CD8-positive, alpha-beta memory T cell (primary cell): ENCODE measurements around the gene KLHL21. TPM values are rescaled to one million over a fixed set of nuclear protein-coding genes. Genes with fewer than 3 reads are reported as not detected.

Experiments
- CTCF ChIA-PET: fragments of 350-600 bp; sonication (Branson Sonifier 250); formaldehyde crosslinking; loops from one replicate; lab custom pipeline; 2021; ENCODE audit warnings: antibody characterized with exemption; lab: Charles Lee
- POLR2A ChIA-PET: fragments of 350-600 bp; sonication (Branson Sonifier 250); formaldehyde crosslinking; loops from one replicate; lab custom pipeline; 2021; ENCODE audit warnings: antibody characterized with exemption; lab: Charles Lee
- DNase-seq, 5 donors: peaks; one replicate each; pipeline versions ENCODE4 v3.0.0 to v3.0.0-alpha.2; 2020 to 2022; ENCODE audit warnings: mixed read lengths in 1 of 5
- H3K27ac ChIP-seq: one replicate; pipeline ENCODE4 v1.7.0; 2013; ENCODE audit warnings: low read depth, mild to moderate bottlenecking, low read length, moderate library complexity
- H3K27me3 ChIP-seq: 2 replicates; pipeline ENCODE4 v1.7.0; 2013; ENCODE audit warnings: low read length, mild to moderate bottlenecking; ENCODE audit not compliant: insufficient read depth, poor library complexity, severe bottlenecking
- H3K36me3 ChIP-seq: 2 replicates; pipeline ENCODE4 v1.7.0; 2013; ENCODE audit warnings: mild to moderate bottlenecking, low read length, moderate library complexity; ENCODE audit not compliant: insufficient read depth
- H3K4me1 ChIP-seq: 2 replicates; pipeline ENCODE4 v1.7.0; 2013; ENCODE audit warnings: mild to moderate bottlenecking, low read length, moderate library complexity; ENCODE audit not compliant: insufficient read depth
- H3K4me3 ChIP-seq: 2 replicates; pipeline ENCODE4 v1.7.0; 2013; ENCODE audit warnings: mild to moderate bottlenecking, low read length
- H3K9me3 ChIP-seq: 2 replicates; pipeline ENCODE4 v1.7.0; 2013; ENCODE audit warnings: mild to moderate bottlenecking, low read length
- H3K27ac Mint-ChIP-seq, 8 donors: one replicate each; pipeline ENCODE4 v1.8.0; 2020 to 2021; ENCODE audit warnings: mixed read lengths in 8 of 8, mild to moderate bottlenecking in 6 of 8, inconsistent platforms in 3 of 8, moderate library complexity in 3 of 8
- H3K27me3 Mint-ChIP-seq, 2 donors: one replicate each; pipeline ENCODE4 v1.8.0; 2020 to 2021; ENCODE audit warnings: mixed read lengths in 2 of 2, mild to moderate bottlenecking in 1 of 2, moderate library complexity in 1 of 2
- H3K36me3 Mint-ChIP-seq, 3 donors: one replicate each; pipeline ENCODE4 v1.8.0; 2020 to 2021; ENCODE audit warnings: mixed read lengths in 3 of 3, inconsistent platforms in 1 of 3, mild to moderate bottlenecking in 1 of 3
- H3K4me1 Mint-ChIP-seq, 3 donors: one replicate each; pipeline ENCODE4 v1.8.0; 2020 to 2021; ENCODE audit warnings: mixed read lengths in 3 of 3, inconsistent platforms in 1 of 3, mild to moderate bottlenecking in 1 of 3
- H3K4me3 Mint-ChIP-seq, 7 donors: one replicate each; pipeline ENCODE4 v1.8.0; 2020 to 2021; ENCODE audit warnings: mixed read lengths in 7 of 7, mild to moderate bottlenecking in 6 of 7, moderate library complexity in 4 of 7, inconsistent platforms in 2 of 7
- H3K9me3 Mint-ChIP-seq, 5 donors: one replicate each; pipeline ENCODE4 v1.8.0; 2020 to 2022; ENCODE audit warnings: mixed read lengths in 5 of 5, mild to moderate bottlenecking in 3 of 5, moderate library complexity in 2 of 5, inconsistent platforms in 1 of 5
- polyA plus RNA-seq: library from polyadenylated mRNA; unstranded; fragments of 300-500 nt; fragmentation: Illumina TruSeq; gene quantifications from one replicate; pipeline ENCODE4 v1.2.3, GENCODE V29; 2021
- total RNA-seq, 2 experiments: library from RNA; stranded (reverse); gene quantifications; one replicate each; pipeline ENCODE4 v1.2.3, GENCODE V29; 2021

Gene KLHL21
- total and polyA plus RNA-seq, 3 experiments from 2014 or later: 31.6 to 37.3 (median 36.4) TPM

GRCh38 chr1:6596351-6596750 is 6.3 kb downstream of the KLHL21 start:
- ChIA-PET POLR2A (interaction anchor here (1.4 to 1.5 kb wide), 2 partner anchors 12 to 16 kb away, joined by 3 to 4 read pairs; partner anchors contain the start of gene ZBTB48), CTCF (no interaction called here)
- H3K4me1 Mint-ChIP-seq: peaks cover 45 to 79% (median 53%) of the 10 kb centered on the region in 3 donors
- peak overlapping the region in 2 of 7 donors; percentile 62 to 74 for H3K4me3 Mint-ChIP-seq
- Histone ChIP-seq H3K36me3 (peaks cover 52% of the 10 kb centered on the region), H3K4me1 (peaks cover 60% of the 10 kb centered on the region), H3K27me3 (no peaks in the 10 kb centered on the region), H3K27ac (no peak overlapping the region), H3K4me3 (no peak overlapping the region), H3K9me3 (no peaks in the 10 kb centered on the region)
- H3K9me3 Mint-ChIP-seq: no peaks in the 10 kb centered on the region
- no peaks in the 10 kb centered on the region for H3K27me3 Mint-ChIP-seq
- H3K36me3 Mint-ChIP-seq: peaks cover 0 to 80% (median 4%) of the 10 kb centered on the region in 3 donors
- DNase-seq: no peak
- peak overlapping the region in 3 of 8 donors; percentile 22 to 50 (median 45) for H3K27ac Mint-ChIP-seq

GRCh38 chr1:6594977-6595740 is 7.5 kb downstream of the KLHL21 start:
- Histone ChIP-seq H3K36me3 (peaks cover 52% of the 10 kb centered on the region), H3K27ac (no peak overlapping the region), H3K9me3 (no peaks in the 10 kb centered on the region), H3K27me3 (no peaks in the 10 kb centered on the region), H3K4me3 (no peak overlapping the region), H3K4me1 (peaks cover 59% of the 10 kb centered on the region)
- H3K4me3 Mint-ChIP-seq: peak overlapping the region in 1 of 7 donors; percentile 62
- H3K27ac Mint-ChIP-seq: peak overlapping the region in 3 of 8 donors; percentile 35 to 57 (median 39)
- no peaks in the 10 kb centered on the region for H3K9me3 Mint-ChIP-seq
- CTCF ChIA-PET: no interaction called here
- peaks cover 0 to 83% (median 4%) of the 10 kb centered on the region in 3 donors for H3K36me3 Mint-ChIP-seq
- POLR2A ChIA-PET: interaction anchor here (0.6 kb wide), 1 partner anchor 21 kb away, joined by 3 read pairs; no protein-coding TSS in a partner anchor
- peaks cover 42 to 82% (median 43%) of the 10 kb centered on the region in 3 donors for H3K4me1 Mint-ChIP-seq
- DNase-seq: no peak
- no peaks in the 10 kb centered on the region for H3K27me3 Mint-ChIP-seq

GRCh38 chr1:6593810-6594209 is 8.9 kb downstream of the KLHL21 start:
- ChIA-PET CTCF (no interaction called here), POLR2A (no interaction called here)
- Histone ChIP-seq H3K27me3 (no peaks in the 10 kb centered on the region), H3K4me1 (peaks cover 49% of the 10 kb centered on the region), H3K4me3 (no peak overlapping the region), H3K36me3 (peaks cover 52% of the 10 kb centered on the region), H3K9me3 (no peaks in the 10 kb centered on the region), H3K27ac (no peak overlapping the region)
- Mint-ChIP-seq H3K9me3 (no peaks in the 10 kb centered on the region), H3K27me3 (no peaks in the 10 kb centered on the region), H3K27ac (peak overlapping the region in 1 of 8 donors; percentile 48), H3K36me3 (peaks cover 0 to 88% (median 4%) of the 10 kb centered on the region in 3 donors), H3K4me3 (no peak overlapping the region), H3K4me1 (peaks cover 29 to 76% (median 29%) of the 10 kb centered on the region in 3 donors)
- DNase-seq: no peak

- H3K27ac Mint-ChIP-seq: no peak overlapping the region
- CTCF ChIA-PET: interaction anchor here (1.1 kb wide), 1 partner anchor 105 kb away, joined by 3 read pairs; no protein-coding TSS in a partner anchor
Measured at GRCh38 chr1:6592865-6593593, 9.6 kb downstream of the KLHL21 start.

GRCh38 chr1:6592441-6592840 is 10.2 kb downstream of the KLHL21 start:
- no peaks in the 10 kb centered on the region for H3K9me3 Mint-ChIP-seq
- no peak for DNase-seq
- H3K27ac Mint-ChIP-seq: no peak overlapping the region
- Histone ChIP-seq H3K27ac (no peak overlapping the region), H3K4me1 (peaks cover 37% of the 10 kb centered on the region), H3K27me3 (no peaks in the 10 kb centered on the region), H3K9me3 (no peaks in the 10 kb centered on the region), H3K36me3 (peaks cover 44% of the 10 kb centered on the region), H3K4me3 (no peak overlapping the region)
- H3K27me3 Mint-ChIP-seq: no peaks in the 10 kb centered on the region
- H3K36me3 Mint-ChIP-seq: peaks cover 0 to 91% (median 4%) of the 10 kb centered on the region in 3 donors
- H3K4me1 Mint-ChIP-seq: peaks cover 26 to 68% (median 28%) of the 10 kb centered on the region in 3 donors
- no peak overlapping the region for H3K4me3 Mint-ChIP-seq
- POLR2A ChIA-PET: no interaction called here
- CTCF ChIA-PET: interaction anchor here (1.1 kb wide), 1 partner anchor 104 kb away, joined by 3 read pairs; no protein-coding TSS in a partner anchor

More at GRCh38 chr1:6592865-6593593, 9.6 kb downstream of the KLHL21 start:
- no peaks in the 10 kb centered on the region for H3K27me3 Mint-ChIP-seq
- no peaks in the 10 kb centered on the region for H3K27me3 ChIP-seq
- no peak overlapping the region for H3K4me3 Mint-ChIP-seq
- POLR2A ChIA-PET: no interaction called here
- no peak for DNase-seq
- no peaks in the 10 kb centered on the region for H3K9me3 Mint-ChIP-seq
- no peak overlapping the region for H3K4me3 ChIP-seq
- H3K9me3 ChIP-seq: no peaks in the 10 kb centered on the region
- peaks cover 50% of the 10 kb centered on the region for H3K36me3 ChIP-seq
- peaks cover 26 to 69% (median 29%) of the 10 kb centered on the region in 3 donors for H3K4me1 Mint-ChIP-seq
- peaks cover 43% of the 10 kb centered on the region for H3K4me1 ChIP-seq
- peaks cover 0 to 93% (median 4%) of the 10 kb centered on the region in 3 donors for H3K36me3 Mint-ChIP-seq
- H3K27ac ChIP-seq: no peak overlapping the region

- Histone ChIP-seq H3K27me3 (no peaks in the 10 kb centered on the region), H3K4me1 (peaks cover 29% of the 10 kb centered on the region), H3K4me3 (no peak overlapping the region), H3K9me3 (no peaks in the 10 kb centered on the region), H3K36me3 (peaks cover 36% of the 10 kb centered on the region), H3K27ac (no peak overlapping the region)
- CTCF ChIA-PET: interaction anchor here (1.3 kb wide), 1 partner anchor 8 kb away, joined by 4 read pairs; no protein-coding TSS in a partner anchor
- no peak for DNase-seq
- peak overlapping the region in 3 of 8 donors; percentile 28 to 73 (median 42) for H3K27ac Mint-ChIP-seq
- no peak overlapping the region for H3K4me3 Mint-ChIP-seq
- peaks cover 19 to 68% (median 23%) of the 10 kb centered on the region in 3 donors for H3K4me1 Mint-ChIP-seq
- peaks cover 0 to 87% (median 4%) of the 10 kb centered on the region in 3 donors for H3K36me3 Mint-ChIP-seq
- POLR2A ChIA-PET: interaction anchor here (1.1 kb wide), 1 partner anchor 12 kb away, joined by 3 read pairs; no protein-coding TSS in a partner anchor
- H3K27me3 Mint-ChIP-seq: no peaks in the 10 kb centered on the region
- no peaks in the 10 kb centered on the region for H3K9me3 Mint-ChIP-seq
Measured at GRCh38 chr1:6591644-6592043, 11.0 kb downstream of the KLHL21 start.

GRCh38 chr1:6591222-6591621 is 11.4 kb downstream of the KLHL21 start:
- H3K4me1 Mint-ChIP-seq: peaks cover 15 to 66% (median 18%) of the 10 kb centered on the region in 3 donors
- Histone ChIP-seq H3K9me3 (no peaks in the 10 kb centered on the region), H3K4me3 (no peak overlapping the region), H3K27ac (no peak overlapping the region), H3K27me3 (no peaks in the 10 kb centered on the region), H3K4me1 (peaks cover 25% of the 10 kb centered on the region), H3K36me3 (peaks cover 32% of the 10 kb centered on the region)
- no peak for DNase-seq
- H3K27ac Mint-ChIP-seq: peak overlapping the region in 5 of 8 donors; percentile 17 to 73 (median 58)
- ChIA-PET CTCF (interaction anchor here (1.3 kb wide), 1 partner anchor 9 kb away, joined by 4 read pairs; no protein-coding TSS in a partner anchor), POLR2A (interaction anchor here (1.1 kb wide), 1 partner anchor 12 kb away, joined by 3 read pairs; no protein-coding TSS in a partner anchor)
- H3K36me3 Mint-ChIP-seq: peaks cover 0 to 83% (median 4%) of the 10 kb centered on the region in 3 donors
- no peaks in the 10 kb centered on the region for H3K27me3 Mint-ChIP-seq
- peak overlapping the region in 1 of 7 donors; percentile 47 for H3K4me3 Mint-ChIP-seq
- H3K9me3 Mint-ChIP-seq: no peaks in the 10 kb centered on the region
